Measurements from ENCODE around the gene SSBP2. TPM values are rescaled to one million over a fixed set of nuclear protein-coding genes. Genes with fewer than 3 reads are reported as not detected.

SSBP2 gene
- total and polyA plus RNA-seq, 2 of the 8 experiments (the other 6 are each of a cell fraction or from before 2014, with no cell fraction given), result 21.5 to 36.2 TPM

- CTCF ChIA-PET (ENCODE audit: partially characterized antibody), result interaction anchor here (0.7 to 1.0 kb wide), 3 partner anchors 77 to 1383 kb away, joined by 3 to 4 read pairs (median 3); no protein-coding TSS in a partner anchor
- TF ChIP-seq TCF12 (IDR thresholded peaks at IDR 0.05; ENCODE audit: low read depth, low read length) (no peak), CEBPB (IDR thresholded peaks at IDR 0.05; ENCODE audit: low read depth, low read length) (no peak), NRF1 (IDR thresholded peaks at IDR 0.05; ENCODE audit: low read depth, low read length) (no peak), POU5F1 (IDR thresholded peaks at IDR 0.05; ENCODE audit: low read depth, low read length) (no peak), TAF1 (IDR thresholded peaks at IDR 0.05; ENCODE audit: low read depth, low read length) (no peak), TAF7 (optimal IDR thresholded peaks at IDR 0.05; ENCODE audit: borderline replicate concordance, low read depth, low read length) (no peak), ATF2 (IDR thresholded peaks at IDR 0.05; ENCODE audit: low read length) (no peak), E2F6 (IDR thresholded peaks at IDR 0.05) (no peak), BCL11A (IDR thresholded peaks at IDR 0.05; ENCODE audit: low read depth in 2 of 2, low read length in 2 of 2) (no peak), HDAC6 (IDR thresholded peaks at IDR 0.05; ENCODE audit: low read depth, low read length) (no peak), PHF8 (conservative IDR thresholded peaks at IDR 0.05; ENCODE audit: low read depth, low read length) (no peak), CREB1 (IDR thresholded peaks at IDR 0.05) (no peak)
Observed at GRCh38 chr5:81429363-81429762, 321.5 kb downstream of the SSBP2 start.

More at GRCh38 chr5:81429363-81429762, 321.5 kb downstream of the SSBP2 start:
- no peak overlapping the region for H2AFZ ChIP-seq (ENCODE audit: low read length)
- no peaks in the 10 kb centered on the region for H3K27me3 ChIP-seq (replicated peaks in 1 of 4; ENCODE audit: control insufficient read depth in 3 of 4, extremely low read depth in 1 of 4, insufficient read depth in 3 of 4, low read length in 3 of 4)
- no peaks in the 10 kb centered on the region for H3K4me1 ChIP-seq (replicated peaks in 1 of 4; ENCODE audit: control insufficient read depth in 3 of 4, insufficient read depth in 4 of 4, low read length in 3 of 4)
- H3K56ac ChIP-seq (replicated peaks; ENCODE audit: insufficient read length, low read depth, low read length), result no peak overlapping the region
- H3K79me1 ChIP-seq (ENCODE audit: low read depth, low read length), result no peaks in the 10 kb centered on the region
- no peak overlapping the region for H2BK20ac ChIP-seq (ENCODE audit: low read length)
- no peaks in the 10 kb centered on the region for H3K9me3 ChIP-seq (ENCODE audit: insufficient read depth in 2 of 2, low read depth in 1 of 2, low read length in 1 of 2)
- no peak overlapping the region for H3K14ac ChIP-seq (ENCODE audit: insufficient read length)
- no peak overlapping the region for H2AK5ac ChIP-seq (ENCODE audit: low read depth, low read length)
- H4K8ac ChIP-seq (ENCODE audit: extremely low read depth, insufficient read depth, low read length), result no peak overlapping the region
- no peak overlapping the region for H2BK12ac ChIP-seq (ENCODE audit: low read depth, low read length)
- H4K20me1 ChIP-seq (replicated peaks in 1 of 2; ENCODE audit: control insufficient read depth in 1 of 2, insufficient read depth in 2 of 2, low read length in 2 of 2), result no peaks in the 10 kb centered on the region
- no peak overlapping the region for H2BK5ac ChIP-seq (ENCODE audit: low read depth, low read length)
- no peaks in the 10 kb centered on the region for H3K23me2 ChIP-seq (ENCODE audit: low read depth, low read length)
- H3K23ac ChIP-seq (ENCODE audit: insufficient read length), result no peak overlapping the region
- no peak overlapping the region for H3K4me3 ChIP-seq (ENCODE audit: extremely low read depth in 1 of 4, insufficient read depth in 2 of 4, low read depth in 3 of 4, low read length in 4 of 4)
- H4K5ac ChIP-seq (ENCODE audit: insufficient read length, low read depth, low read length), result no peak overlapping the region
- no peak overlapping the region for H3K4me2 ChIP-seq (ENCODE audit: insufficient read depth in 1 of 2, low read depth in 2 of 2, low read length in 2 of 2)
- no peak for FAIRE-seq
- no peaks in the 10 kb centered on the region for H3K79me2 ChIP-seq (ENCODE audit: control insufficient read depth in 1 of 2, insufficient read depth in 2 of 2, low read length in 2 of 2)
- no peak overlapping the region for H3K18ac ChIP-seq (ENCODE audit: extremely low read depth, low read length)
- H2BK120ac ChIP-seq (replicated peaks; ENCODE audit: low read depth, low read length), result no peak overlapping the region
- WGBS, 2 experiments (ENCODE audit: extremely low coverage in 1 of 2, insufficient coverage in 1 of 2, insufficient read length in 1 of 2, insufficient replicate concordance in 2 of 2, low coverage in 1 of 2, low lambda C conversion rate in 2 of 2, missing lambda C conversion rate in 1 of 2), result 89% methylated on average over 3 of the region's 3 CpGs; no CpG with 5 or more reads in 1 of the 2 experiments
- no peak for DNase-seq (ENCODE audit: low read depth in 1 of 2, low spot score in 2 of 2)
- no peak overlapping the region for H4K91ac ChIP-seq (replicated peaks; ENCODE audit: insufficient read length, low read length)
- no peaks in the 10 kb centered on the region; a peak in 1 of 8 replicates for H3K36me3 ChIP-seq (ENCODE audit: control insufficient read depth in 2 of 4, insufficient read depth in 4 of 4, low read length in 3 of 4)
- POLR2A ChIA-PET (ENCODE audit: partially characterized antibody), result no interaction called here
- no peak overlapping the region for H3K4ac ChIP-seq (replicated peaks; ENCODE audit: insufficient read length, low read depth, low read length)
- H3K9ac ChIP-seq (replicated peaks in 1 of 4; ENCODE audit: extremely low read depth in 1 of 4, low read depth in 3 of 4, low read length in 3 of 4), result no peak overlapping the region
- H3K27ac ChIP-seq (ENCODE audit: low read depth, low read length), result no peak overlapping the region
- no peak overlapping the region for H2BK15ac ChIP-seq (ENCODE audit: low read length)
